Muscle layer of colon (tissue), 2 donors: ENCODE results near the gene FAM89A.

ENCODE experiments used
- H3K27ac ChIP-seq: one replicate; pipeline ENCODE4 v1.7.0; 2013; ENCODE audit warnings: low read depth, mild to moderate bottlenecking, low read length, moderate library complexity
- H3K27me3 ChIP-seq, 2 donors: one replicate each; pipeline ENCODE4 v1.7.0; 2013; ENCODE audit warnings: low read length in 2 of 2, mild to moderate bottlenecking in 2 of 2; ENCODE audit not compliant: insufficient read depth in 2 of 2, control insufficient read depth in 1 of 2
- H3K36me3 ChIP-seq: one replicate; pipeline ENCODE4 v1.7.0; 2013; ENCODE audit warnings: mild to moderate bottlenecking, low read length; ENCODE audit not compliant: insufficient read depth
- H3K4me1 ChIP-seq: one replicate; pipeline ENCODE4 v1.7.0; 2013; ENCODE audit warnings: mild to moderate bottlenecking, low read length; ENCODE audit not compliant: insufficient read depth
- H3K4me3 ChIP-seq, 2 donors: one replicate each; pipeline ENCODE4 v1.7.0; 2013; ENCODE audit warnings: low read length in 2 of 2, low read depth in 1 of 2, mild to moderate bottlenecking in 1 of 2, moderate library complexity in 1 of 2
- H3K9ac ChIP-seq: one replicate; pipeline ENCODE4 v1.7.0; 2013; ENCODE audit warnings: low read length
- H3K9me3 ChIP-seq: one replicate; pipeline ENCODE4 v1.7.0; 2013; ENCODE audit warnings: mild to moderate bottlenecking, low read length
- donor health status: abdominal sarcoma.
- donor health status: Adenocarcinoma of cecum.

FAM89A gene

GRCh38 chr1:230983811-230984210 is 56.2 kb downstream of the FAM89A start:
- H3K27me3 ChIP-seq: no peaks in the 10 kb centered on the region
- H3K9ac ChIP-seq: no peak overlapping the region
- peaks cover 9% of the 10 kb centered on the region for H3K4me1 ChIP-seq
- peaks cover 19% of the 10 kb centered on the region for H3K36me3 ChIP-seq
- H3K27ac ChIP-seq: no peak overlapping the region
- H3K9me3 ChIP-seq: no peaks in the 10 kb centered on the region
- H3K4me3 ChIP-seq: no peak overlapping the region

GRCh38 chr1:230982696-230983095 is 57.4 kb downstream of the FAM89A start:
- Histone ChIP-seq H3K4me3 (no peak overlapping the region), H3K27ac (no peak overlapping the region), H3K36me3 (peaks cover 19% of the 10 kb centered on the region), H3K27me3 (no peaks in the 10 kb centered on the region), H3K9me3 (no peaks in the 10 kb centered on the region), H3K4me1 (peaks cover 12% of the 10 kb centered on the region), H3K9ac (no peak overlapping the region)

- Histone ChIP-seq H3K4me3 (peak overlapping the region in 1 of 2 donors; percentile 92), H3K4me1 (peaks cover 19% of the 10 kb centered on the region), H3K27me3 (no peaks in the 10 kb centered on the region), H3K9ac (no peak overlapping the region), H3K9me3 (no peaks in the 10 kb centered on the region), H3K36me3 (peaks cover 17% of the 10 kb centered on the region), H3K27ac (no peak overlapping the region)
Observed at GRCh38 chr1:230979952-230980351, 60.1 kb downstream of the FAM89A start.

GRCh38 chr1:230979389-230979716 is 60.7 kb downstream of the FAM89A start:
- Histone ChIP-seq H3K9ac (peak overlapping the region; percentile 58), H3K27me3 (no peaks in the 10 kb centered on the region), H3K27ac (peak overlapping the region; percentile 63), H3K4me1 (peaks cover 19% of the 10 kb centered on the region), H3K9me3 (no peaks in the 10 kb centered on the region), H3K4me3 (peak overlapping the region; percentile 24 to 92), H3K36me3 (peaks cover 17% of the 10 kb centered on the region)

GRCh38 chr1:230978491-230979388 is 61.3 kb downstream of the FAM89A start, which contains the start of the genes ARV1 and TTC13:
Gene ARV1, plus strand, starts transcription at chr1:230979094. Its CDS starts 12 bp downstream, at chr1:230979106.
Gene TTC13, minus strand, starts transcription at chr1:230978861. Its CDS starts 31 bp downstream, at chr1:230978830.
- Histone ChIP-seq H3K9me3 (no peaks in the 10 kb centered on the region), H3K27ac (peak within 1 kb of the TSS; percentile 63), H3K27me3 (no peaks in the 10 kb centered on the region), H3K36me3 (peaks cover 17% of the 10 kb centered on the region), H3K4me3 (peak within 1 kb of the TSS; percentile 51 to 92), H3K9ac (peak within 1 kb of the TSS; percentile 58), H3K4me1 (peaks cover 19% of the 10 kb centered on the region)

GRCh38 chr1:230977761-230978490 is 62.1 kb downstream of the FAM89A start:
- peak overlapping the region; percentile 44 to 51 for H3K4me3 ChIP-seq
- H3K27ac ChIP-seq: peak overlapping the region; percentile 33
- peaks cover 17% of the 10 kb centered on the region for H3K36me3 ChIP-seq
- H3K27me3 ChIP-seq: no peaks in the 10 kb centered on the region
- no peak overlapping the region for H3K9ac ChIP-seq
- H3K9me3 ChIP-seq: no peaks in the 10 kb centered on the region
- peaks cover 19% of the 10 kb centered on the region for H3K4me1 ChIP-seq

GRCh38 chr1:230976825-230977747 is 63.0 kb downstream of the FAM89A start:
- Histone ChIP-seq H3K9ac (no peak overlapping the region), H3K9me3 (no peaks in the 10 kb centered on the region), H3K4me3 (peak overlapping the region in 1 of 2 donors; percentile 44), H3K36me3 (peaks cover 16% of the 10 kb centered on the region), H3K27ac (no peak overlapping the region), H3K4me1 (peaks cover 19% of the 10 kb centered on the region), H3K27me3 (no peaks in the 10 kb centered on the region)

- Histone ChIP-seq H3K27ac (no peak overlapping the region), H3K9me3 (no peaks in the 10 kb centered on the region), H3K9ac (no peak overlapping the region), H3K4me3 (no peak overlapping the region), H3K36me3 (peaks cover 9% of the 10 kb centered on the region), H3K4me1 (peaks cover 19% of the 10 kb centered on the region), H3K27me3 (no peaks in the 10 kb centered on the region)
Observed at GRCh38 chr1:230976360-230976759, 63.7 kb downstream of the FAM89A start.

- Histone ChIP-seq H3K27me3 (no peaks in the 10 kb centered on the region), H3K36me3 (peaks cover 3% of the 10 kb centered on the region), H3K27ac (no peak overlapping the region), H3K9me3 (no peaks in the 10 kb centered on the region), H3K4me3 (no peak overlapping the region), H3K4me1 (peaks cover 19% of the 10 kb centered on the region), H3K9ac (no peak overlapping the region)
Observed at GRCh38 chr1:230975636-230976035, 64.4 kb downstream of the FAM89A start.

GRCh38 chr1:230972855-230973271 is 67.2 kb downstream of the FAM89A start:
- Histone ChIP-seq H3K27me3 (no peaks in the 10 kb centered on the region), H3K4me3 (no peak overlapping the region), H3K4me1 (peaks cover 8% of the 10 kb centered on the region), H3K9me3 (no peaks in the 10 kb centered on the region), H3K27ac (no peak overlapping the region), H3K9ac (no peak overlapping the region), H3K36me3 (peaks cover 3% of the 10 kb centered on the region)

- H3K27me3 ChIP-seq: no peaks in the 10 kb centered on the region
- H3K9me3 ChIP-seq: no peaks in the 10 kb centered on the region
- H3K9ac ChIP-seq: no peak overlapping the region
- no peak overlapping the region for H3K4me3 ChIP-seq
- peaks cover 3% of the 10 kb centered on the region for H3K36me3 ChIP-seq
- H3K4me1 ChIP-seq: no peaks in the 10 kb centered on the region
- no peak overlapping the region for H3K27ac ChIP-seq
Observed at GRCh38 chr1:230971771-230972170, 68.3 kb downstream of the FAM89A start.
